ENCODE results near the gene HOMER2. TPM values are rescaled to one million over a fixed set of nuclear protein-coding genes. Genes with fewer than 3 reads are reported as not detected.
"Not testable (repeated sequence)": the region's sequence is repeated elsewhere in the genome, so short reads cannot be mapped to it uniquely, and the experiment has no call there.

Gene HOMER2
- total RNA-seq, 1 donor from 2014 or later: 41.6 TPM

DNA sequence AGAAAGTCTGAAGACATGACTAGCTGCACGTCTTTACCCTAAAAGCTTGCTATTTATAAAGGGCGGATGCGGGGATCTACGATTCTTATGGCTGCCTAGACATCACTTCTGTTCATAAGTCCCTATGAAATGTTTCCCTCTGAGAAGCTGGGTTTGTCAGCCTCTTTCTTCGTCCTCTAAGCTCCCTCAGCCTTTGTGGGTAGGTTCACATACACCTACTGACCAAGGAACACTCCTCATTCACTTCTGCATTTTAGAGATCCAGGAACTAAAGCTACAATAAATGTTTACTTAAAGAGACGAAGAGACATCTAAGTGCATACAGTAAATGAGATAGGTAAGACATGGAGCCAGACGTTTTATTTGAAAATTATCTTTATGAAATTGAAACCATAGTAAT lies 16.8 kb upstream of the HOMER2 start:
- intact Hi-C loops (cut with DNase I): no loop called here

DNA sequence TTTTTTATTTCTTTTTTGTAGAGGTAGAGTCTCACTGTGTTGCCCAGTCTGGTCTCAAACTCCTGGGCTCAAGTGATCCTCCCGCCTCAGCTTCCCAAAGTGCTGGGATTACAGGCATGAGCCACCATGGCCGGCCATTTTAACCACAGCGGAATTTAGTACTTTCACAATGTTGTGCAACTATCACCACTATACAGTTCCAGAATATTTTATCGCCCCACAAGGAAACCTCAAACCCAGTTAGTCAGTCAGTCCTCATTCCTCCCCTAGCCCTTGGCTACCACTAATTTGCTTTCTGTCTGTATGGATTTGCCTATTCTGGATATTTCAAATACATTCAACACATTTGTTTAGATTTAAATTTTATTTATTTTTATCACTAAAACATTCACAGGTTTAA lies 15.5 kb upstream of the HOMER2 start:
- DNase-seq (ENCODE audit: low spot score): no peak
- intact Hi-C loops (cut with DNase I): no loop called here

More for the DNA sequence above, 16.8 kb upstream of the HOMER2 start:
- no peak for DNase-seq (ENCODE audit: low spot score)

DNA sequence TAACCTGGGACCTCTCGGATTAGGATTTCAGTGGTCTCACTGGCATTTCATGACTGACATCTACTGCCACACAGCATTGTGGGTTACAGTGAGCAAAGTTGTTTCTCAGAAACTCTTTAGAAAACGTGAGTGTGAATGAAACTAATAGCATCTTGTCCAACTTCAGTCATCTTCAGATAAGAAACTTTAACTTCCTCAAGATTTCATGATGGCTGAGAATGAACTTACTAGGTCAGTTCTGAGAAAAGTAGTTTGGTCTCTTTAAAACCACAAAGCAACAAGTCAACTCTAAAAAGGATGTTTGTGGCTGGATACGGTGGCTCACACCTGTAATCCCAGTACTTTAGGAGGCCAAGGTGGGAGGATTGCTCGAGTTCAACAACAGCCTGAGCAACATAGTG lies 14.2 kb upstream of the HOMER2 start:
- intact Hi-C loops (cut with DNase I): no loop called here
- DNase-seq (ENCODE audit: low spot score): no peak

DNA sequence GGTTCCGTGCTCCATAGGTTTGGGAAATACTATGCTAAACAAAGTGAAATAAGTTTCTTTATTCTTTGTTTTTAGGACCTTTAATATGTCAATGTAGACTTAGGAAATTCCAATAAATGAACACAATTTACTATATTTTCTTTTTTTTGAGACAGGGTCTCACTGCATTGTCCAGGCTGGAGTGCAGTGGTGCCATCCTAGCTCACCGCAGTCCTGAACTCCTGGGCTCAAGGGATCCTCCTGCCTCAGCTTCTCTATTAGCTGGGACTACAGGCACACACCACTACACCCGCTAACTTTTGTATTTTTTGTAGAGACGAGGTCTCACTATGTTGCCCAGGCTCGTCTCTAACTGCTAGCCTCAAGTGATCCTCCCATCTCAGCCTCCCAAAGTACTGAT lies 12.4 kb upstream of the HOMER2 start:
- intact Hi-C loops (cut with DNase I): no loop called here
- DNase-seq (ENCODE audit: low spot score): no peak

DNA sequence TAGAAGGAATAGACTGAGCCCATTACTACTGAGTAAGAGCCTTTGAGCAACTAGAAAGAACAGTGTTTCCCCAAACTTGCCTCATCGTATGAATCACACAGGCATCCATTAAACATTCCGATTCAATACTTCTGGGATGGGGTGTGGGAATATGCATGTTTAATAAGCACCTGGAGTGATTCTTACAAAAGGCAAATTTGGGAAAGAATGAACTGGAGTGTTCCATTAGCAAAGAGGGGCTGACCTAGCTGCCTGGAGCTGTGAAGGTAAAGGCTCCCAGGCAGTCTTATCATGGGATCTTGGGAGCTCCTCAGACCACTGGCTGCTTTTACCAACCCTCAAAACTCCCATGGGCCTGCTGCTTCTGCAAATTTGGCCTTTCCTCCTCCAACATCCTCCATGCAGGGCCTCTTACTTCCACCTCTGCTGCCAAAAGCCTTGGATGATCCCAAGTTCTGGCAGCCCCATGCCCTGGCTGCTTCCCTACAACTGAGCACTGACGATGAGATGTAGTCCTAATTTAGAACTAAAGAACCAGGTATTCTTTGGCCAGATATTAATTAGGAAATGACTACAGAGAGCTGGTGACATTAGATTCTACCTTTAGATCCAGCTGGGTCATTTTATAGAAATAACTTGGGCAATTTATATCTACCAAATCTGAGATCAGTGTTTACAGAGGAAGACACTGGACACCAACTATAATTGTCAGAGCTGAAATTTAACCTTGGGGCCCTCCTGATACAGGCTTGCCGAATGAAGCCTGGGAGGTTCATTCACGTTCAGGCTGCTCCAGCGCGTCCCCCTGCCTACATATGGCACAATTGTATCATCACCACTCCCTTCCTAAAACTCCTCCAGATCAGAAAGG lies 11.2 kb upstream of the HOMER2 start:
- intact Hi-C loops (cut with DNase I): no loop called here
- DNase-seq (ENCODE audit: low spot score): no peak

DNA sequence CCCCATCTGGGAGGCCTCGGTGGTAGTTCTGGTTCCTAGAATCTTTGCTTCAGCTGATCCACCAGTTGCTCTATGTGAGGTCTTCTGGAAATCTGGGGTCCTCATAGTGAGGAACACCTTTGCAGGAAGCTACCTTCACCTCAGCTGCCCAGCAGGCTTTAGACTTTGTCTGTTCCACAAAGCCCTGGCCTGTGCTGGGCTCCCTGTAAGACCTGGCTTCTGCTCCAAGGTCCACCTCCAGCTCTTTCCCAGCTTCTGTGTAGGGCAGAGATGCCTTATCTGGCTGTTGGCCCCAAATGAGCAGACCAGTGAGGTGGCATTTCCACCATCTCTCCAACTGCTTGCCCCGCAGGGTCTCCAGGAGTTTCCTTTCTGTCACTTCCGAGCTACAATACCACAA lies 8.2 kb upstream of the HOMER2 start:
- intact Hi-C loops (cut with DNase I): no loop called here

DNA sequence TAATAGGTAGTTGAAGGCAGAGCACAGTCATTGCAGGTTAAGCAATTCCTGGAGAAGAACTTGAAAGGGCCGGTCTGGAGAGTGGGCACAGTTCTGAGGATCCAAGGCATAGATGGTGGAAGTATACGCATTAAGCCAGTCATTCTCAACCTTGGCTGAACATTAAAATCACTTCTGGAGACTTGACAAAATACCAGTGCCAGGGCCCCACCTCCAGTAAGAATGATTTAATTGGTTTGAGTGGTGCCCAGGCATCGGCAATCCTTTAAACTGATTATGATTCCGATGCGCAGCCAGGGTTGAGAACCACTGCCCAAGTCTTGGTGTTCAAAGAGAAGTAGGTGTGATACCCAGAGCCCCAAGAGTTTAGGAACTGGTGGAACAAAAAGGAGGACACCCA lies 6.9 kb upstream of the HOMER2 start:
- intact Hi-C loops (cut with DNase I): loop anchor here (10.0 kb wide), 1 partner anchor 55 kb away; the partner anchor contains the start of gene C15orf40
- no peak for DNase-seq (ENCODE audit: low spot score)

More for the DNA sequence above, 8.2 kb upstream of the HOMER2 start:
- DNase-seq (ENCODE audit: low spot score): no peak

DNA sequence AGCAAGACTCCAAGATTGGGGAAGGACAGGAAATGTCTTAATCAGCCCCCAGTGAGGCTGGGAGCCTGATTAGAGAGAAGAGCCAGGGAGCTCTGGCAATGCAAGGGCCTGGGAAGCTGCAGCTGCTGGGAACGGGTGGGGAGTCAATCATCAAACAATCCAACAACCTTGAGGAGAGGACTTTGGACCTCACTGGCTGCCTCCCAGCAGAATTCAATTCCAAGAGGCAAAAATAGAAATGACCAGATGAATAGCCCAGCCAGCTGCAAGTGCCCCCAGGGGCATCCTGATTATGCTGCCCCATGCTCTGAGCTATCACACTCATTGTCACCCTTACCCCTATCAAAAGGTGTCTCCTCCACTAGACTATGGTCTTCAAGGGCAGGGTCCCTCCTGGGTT lies 6.1 kb upstream of the HOMER2 start:
- intact Hi-C loops (cut with DNase I): loop anchor here (10.0 kb wide), 1 partner anchor 56 kb away; the partner anchor contains the start of gene C15orf40
- no peak for DNase-seq (ENCODE audit: low spot score)

DNA sequence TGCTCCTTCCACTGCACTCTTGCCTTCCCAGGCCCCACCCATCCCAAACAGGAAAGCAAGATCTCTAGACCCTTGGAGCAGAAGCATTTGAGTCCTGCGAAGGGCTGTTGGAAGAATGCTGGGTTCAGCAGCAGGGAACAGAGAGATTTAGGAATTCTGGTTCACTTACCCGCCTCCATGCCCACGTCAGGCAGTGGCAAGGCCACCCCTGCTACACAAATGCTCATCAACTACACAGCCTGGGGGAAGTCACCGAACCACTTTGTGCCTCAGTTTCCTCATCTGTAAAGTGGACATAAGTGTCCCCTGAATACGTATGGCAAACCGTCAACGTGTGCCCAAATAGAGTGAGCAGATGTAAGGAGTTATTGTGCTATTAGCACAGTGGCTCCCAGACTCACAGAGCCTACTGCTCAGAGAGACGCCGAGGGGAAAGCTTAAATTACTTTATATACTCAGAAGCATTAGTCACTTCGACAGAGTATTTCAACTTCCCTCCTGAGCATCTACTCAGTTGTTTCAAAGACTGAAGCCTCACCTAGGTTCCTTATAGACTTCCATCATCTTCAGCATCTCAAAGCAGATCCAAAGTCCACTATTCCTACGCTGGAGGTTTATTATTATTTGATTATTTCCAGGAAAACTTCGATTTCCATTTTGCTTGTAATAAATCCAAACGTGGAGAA lies 905 bp downstream of the HOMER2 start:
- intact Hi-C loops (cut with DNase I): loop anchor here (10.0 kb wide), 1 partner anchor 63 kb away; the partner anchor contains the start of gene C15orf40

DNA sequence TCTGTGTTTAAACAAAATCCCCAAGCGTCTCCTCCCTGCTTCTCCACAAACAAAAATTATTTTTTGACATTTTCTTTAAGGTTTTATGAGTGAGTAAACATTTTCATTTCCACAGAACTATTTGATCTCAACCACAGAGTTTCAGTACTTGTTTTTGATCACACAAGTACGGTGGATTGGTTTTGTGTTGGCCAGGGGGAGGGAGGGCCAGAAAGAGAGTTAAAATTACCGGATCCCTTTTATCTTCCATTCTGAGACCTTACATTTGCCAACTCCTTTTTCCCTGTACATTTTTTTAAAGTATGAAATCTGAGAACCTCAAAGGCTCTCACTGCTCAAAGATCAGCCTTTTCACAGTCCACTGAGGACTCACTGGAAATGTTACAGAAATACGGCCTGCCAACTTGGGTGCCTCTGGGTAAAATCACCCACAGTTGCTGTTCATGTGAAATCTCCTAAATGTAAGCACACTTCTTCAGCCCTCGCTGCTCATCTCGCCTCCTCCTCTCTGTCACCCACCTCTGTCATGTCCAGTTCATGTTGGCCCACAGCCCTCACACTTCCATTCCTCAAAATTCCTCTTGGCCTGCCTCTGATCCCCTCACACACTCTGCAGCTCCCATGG lies 1.7 kb downstream of the HOMER2 start:
- intact Hi-C loops (cut with DNase I): loop anchor here (10.0 kb wide), 1 partner anchor 64 kb away; the partner anchor contains the start of gene C15orf40
- no peak for DNase-seq (ENCODE audit: low spot score)

More for the DNA sequence above, 905 bp downstream of the HOMER2 start:
- DNase-seq (ENCODE audit: low spot score): no peak

DNA sequence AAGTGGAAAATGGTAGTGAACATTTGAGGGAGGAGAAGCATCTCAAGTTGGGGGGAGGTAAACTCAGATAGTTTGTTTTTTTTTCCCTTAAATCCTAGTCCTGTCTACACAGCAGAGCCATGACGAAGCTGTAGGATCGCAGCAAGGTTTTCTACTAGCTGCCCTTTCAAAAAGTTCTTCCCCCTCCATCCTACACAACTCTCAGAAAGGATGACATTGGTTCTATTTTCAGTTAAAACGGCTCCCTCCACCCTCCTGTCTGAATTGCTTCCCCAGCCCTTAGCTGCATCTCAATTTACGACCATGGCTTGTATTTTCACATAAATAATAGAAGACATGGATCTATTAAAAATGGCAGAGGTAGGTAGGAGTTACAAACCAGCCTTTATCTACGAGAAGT lies 2.2 kb downstream of the HOMER2 start:
- intact Hi-C loops (cut with DNase I): loop anchor here (10.0 kb wide), 1 partner anchor 65 kb away; the partner anchor contains the start of gene C15orf40

DNA sequence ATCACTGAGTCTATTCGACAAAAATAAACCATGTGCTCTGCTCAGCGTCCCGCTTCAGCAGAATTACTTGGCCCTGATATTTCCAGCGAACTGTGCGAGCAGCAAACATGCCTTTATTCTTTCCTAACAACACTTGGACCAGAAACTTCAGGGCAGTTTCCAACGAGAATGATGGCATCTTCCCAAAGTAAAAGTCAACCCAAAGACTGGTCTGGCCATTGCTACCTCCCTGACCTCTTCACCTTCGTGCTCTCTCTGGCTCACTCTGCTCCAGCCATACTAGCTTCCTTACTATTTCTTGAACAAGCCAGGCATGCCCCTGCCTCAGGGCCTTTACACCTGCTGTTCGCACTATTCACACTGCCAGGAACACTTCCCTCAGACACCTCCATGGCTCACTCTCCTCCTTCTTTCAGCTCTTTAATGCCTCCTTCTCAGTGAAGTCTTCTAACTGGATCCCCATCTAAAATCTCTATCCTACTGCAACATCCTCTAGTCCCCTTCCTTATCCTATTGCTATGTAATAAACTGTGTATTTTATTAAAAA lies 6.3 kb downstream of the HOMER2 start:
- intact Hi-C loops (cut with DNase I): no loop called here
- no peak for DNase-seq (ENCODE audit: low spot score)

More for the DNA sequence above, 2.2 kb downstream of the HOMER2 start:
- DNase-seq (ENCODE audit: low spot score): no peak

DNA sequence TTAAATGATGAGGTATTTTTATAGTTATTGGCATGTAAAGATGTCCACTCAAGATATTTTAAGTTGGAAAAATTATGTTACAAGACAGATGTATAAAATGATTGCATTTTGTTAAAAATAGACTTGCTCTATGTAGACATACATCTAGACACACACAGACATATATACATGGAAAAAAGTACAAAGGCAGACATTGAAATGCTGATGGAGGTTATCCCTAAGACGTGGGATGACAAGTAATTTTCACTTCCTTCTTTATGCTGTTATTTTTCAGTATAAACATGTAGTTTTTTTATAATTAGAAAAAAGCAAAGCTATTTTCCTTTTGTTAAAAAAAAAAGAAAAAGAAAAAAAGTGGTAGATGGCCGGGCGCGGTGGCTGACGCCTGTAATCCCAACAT lies 7.2 kb downstream of the HOMER2 start:
- intact Hi-C loops (cut with DNase I): no loop called here
- DNase-seq (ENCODE audit: low spot score): no peak

DNA sequence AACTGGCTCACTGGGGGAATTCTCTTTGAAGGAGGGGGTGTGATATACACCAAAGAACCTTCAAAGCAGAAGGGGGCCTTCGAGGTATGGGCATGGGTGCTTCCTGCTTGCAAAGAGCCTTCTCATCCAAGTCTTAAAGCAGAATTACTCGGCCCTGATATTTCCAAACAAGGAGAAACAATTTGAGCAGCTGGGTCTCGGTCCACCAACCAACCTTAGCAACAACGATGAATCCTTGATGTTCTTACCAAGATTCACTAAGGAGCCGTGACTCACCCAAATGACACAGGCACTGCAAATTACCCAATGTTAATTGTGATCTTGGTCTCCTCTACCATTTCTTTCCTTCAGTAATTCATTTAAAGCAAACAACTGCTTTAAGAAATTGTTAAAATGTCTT lies 7.7 kb downstream of the HOMER2 start:
- intact Hi-C loops (cut with DNase I): no loop called here
- no peak for DNase-seq (ENCODE audit: low spot score)

DNA sequence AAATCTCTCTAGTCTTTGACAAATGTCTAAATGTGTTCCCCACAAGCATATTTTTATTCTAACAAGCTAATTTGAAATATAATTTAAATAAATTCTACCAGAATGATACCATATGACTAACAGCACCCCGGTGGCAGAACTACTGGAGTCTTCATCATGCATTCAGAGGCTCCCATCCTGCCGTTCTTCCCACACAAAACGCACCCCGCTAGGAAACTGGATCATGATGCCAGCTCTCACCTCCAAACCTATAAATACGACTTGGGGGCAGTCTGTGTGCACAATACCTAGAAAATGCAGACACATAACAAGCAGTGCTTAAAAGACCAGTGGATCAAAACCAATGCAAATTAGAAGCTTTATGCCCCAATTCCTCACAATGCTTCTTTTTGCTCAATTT lies 8.5 kb downstream of the HOMER2 start:
- no peak for DNase-seq (ENCODE audit: low spot score)
- intact Hi-C loops (cut with DNase I): no loop called here

DNA sequence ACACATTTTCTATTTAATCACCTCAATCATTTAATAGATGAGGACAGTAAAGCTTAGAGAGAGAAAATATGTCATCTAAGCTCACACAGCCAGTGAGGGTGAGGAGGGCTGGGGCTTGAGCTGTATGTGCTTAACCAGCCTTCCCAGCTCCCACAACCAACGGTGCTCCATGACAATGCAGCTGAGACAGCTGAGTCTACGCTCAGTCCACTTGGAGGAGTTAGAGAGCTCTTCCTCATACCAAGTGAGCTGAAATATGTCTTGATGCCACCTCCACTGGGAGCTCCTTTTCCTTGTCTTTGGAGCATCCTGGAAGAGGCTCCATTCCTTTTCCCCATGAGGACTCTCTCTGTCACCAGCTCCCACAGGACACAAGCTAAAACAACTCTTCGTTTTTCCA lies 9.3 kb downstream of the HOMER2 start:
- intact Hi-C loops (cut with DNase I): no loop called here

DNA sequence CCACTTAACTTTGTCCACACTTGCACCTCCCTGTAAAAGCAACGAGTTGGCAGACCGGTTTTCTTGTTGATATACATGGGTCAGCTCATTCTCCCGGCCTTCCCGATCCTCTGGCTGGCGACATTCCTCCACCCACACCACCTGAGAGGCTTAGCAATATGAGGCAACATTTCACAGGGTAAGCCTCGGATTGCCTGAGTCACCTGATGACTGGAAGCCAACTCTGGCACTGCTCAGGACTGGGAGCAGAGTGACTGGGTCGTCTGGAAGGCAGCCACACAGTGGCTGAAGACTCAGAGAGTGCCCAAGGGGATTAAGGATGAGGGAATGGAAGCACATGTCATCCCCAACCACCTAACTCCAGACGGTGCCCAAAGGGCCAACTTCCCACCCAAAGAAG lies 9.8 kb downstream of the HOMER2 start:
- intact Hi-C loops (cut with DNase I): no loop called here
- DNase-seq (ENCODE audit: low spot score): no peak

More for the DNA sequence above, 9.3 kb downstream of the HOMER2 start:
- DNase-seq (ENCODE audit: low spot score): no peak

DNA sequence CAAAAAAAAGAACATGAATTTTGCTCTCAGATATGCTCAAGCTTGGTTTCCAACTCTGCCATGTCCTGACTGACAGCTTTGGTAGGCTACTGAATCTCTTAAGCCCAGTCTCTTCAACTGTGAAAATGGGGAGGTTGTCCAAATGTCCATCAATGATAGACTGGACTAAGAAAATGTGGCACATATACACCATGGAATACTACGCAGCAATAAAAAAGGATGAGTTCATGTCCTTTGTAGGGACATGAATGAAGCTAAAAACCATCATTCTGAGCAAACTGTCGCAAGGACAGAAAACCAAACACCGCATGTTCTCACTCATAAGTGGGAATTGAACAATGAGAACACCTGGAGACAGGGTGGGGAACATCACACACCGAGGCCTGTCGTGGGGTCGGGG lies 12.8 kb downstream of the HOMER2 start:
- intact Hi-C loops (cut with DNase I); DNase-seq (ENCODE audit: low spot score): not testable (repeated sequence)

DNA sequence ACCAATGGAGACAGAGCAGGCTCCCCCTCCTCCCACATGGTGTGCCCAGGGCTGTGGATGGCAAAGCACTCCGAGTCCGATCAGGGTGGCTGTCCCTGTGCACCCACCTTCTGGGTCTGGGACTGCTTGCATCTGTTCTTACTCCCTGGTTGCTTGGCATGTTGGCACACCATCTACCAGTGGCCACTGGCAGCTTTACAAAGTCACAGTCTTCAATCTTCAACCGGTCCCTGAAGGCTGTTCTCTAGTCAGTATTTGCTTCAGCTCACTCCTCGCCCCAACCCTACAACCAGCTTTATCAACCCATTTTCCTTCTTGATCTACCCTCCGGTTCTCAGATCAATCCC lies 14.8 kb downstream of the HOMER2 start:
- no peak for DNase-seq (ENCODE audit: low spot score)
- intact Hi-C loops (cut with DNase I): no loop called here
